PFSK-1 (cell line): ENCODE data around the gene SLC26A2.

Experiments
- FOXP2 ChIP-seq: optimal IDR thresholded peaks from 2 replicates; pipeline ENCODE3; 2011; ENCODE audit warnings: borderline replicate concordance, control low read depth, inconsistent platforms; ENCODE audit not compliant: insufficient read depth; ENCODE audit errors: extremely low read length, extremely low read depth
- POLR2AphosphoS5 ChIP-seq: IDR thresholded peaks from 2 replicates; pipeline ENCODE4 v1.6.1; 2012; ENCODE audit warnings: low read depth, mild to moderate bottlenecking, control low read depth, low read length, moderate library complexity
- REST ChIP-seq, 2 experiments: IDR thresholded peaks; 2 replicates each; pipeline versions ENCODE4 v1.6.1 to v1.8.0; 2011 to 2012; ENCODE audit warnings: low read depth in 2 of 2, low read length in 2 of 2, control low read depth in 1 of 2, inconsistent platforms in 1 of 2, mild to moderate bottlenecking in 1 of 2, moderate library complexity in 1 of 2; ENCODE audit not compliant: insufficient read depth in 1 of 2
- SIN3A ChIP-seq: IDR thresholded peaks from 2 replicates; pipeline ENCODE4 v1.6.1; 2012; ENCODE audit warnings: mild to moderate bottlenecking, low read length, moderate library complexity, borderline replicate concordance; ENCODE audit not compliant: insufficient read depth
- TAF1 ChIP-seq: IDR thresholded peaks from 2 replicates; pipeline ENCODE4 v1.6.1; 2012; ENCODE audit warnings: low read length, control low read depth, borderline replicate concordance; ENCODE audit not compliant: insufficient read depth

The SLC26A2 gene

GRCh38 chr5:149940941-149941644 is 19.5 kb upstream of the SLC26A2 start:
- no peak for TF ChIP-seq SIN3A
- TF ChIP-seq REST (IDR thresholded peaks at IDR 0.05; ENCODE audit: insufficient read depth in 1 of 2, low read depth in 2 of 2, low read length in 2 of 2), result no peak
- TF ChIP-seq POLR2AphosphoS5, result no peak
- no peak for TF ChIP-seq FOXP2
- TF ChIP-seq TAF1, result no peak

- TF ChIP-seq REST (IDR thresholded peaks at IDR 0.05; ENCODE audit: insufficient read depth in 1 of 2, low read depth in 2 of 2, low read length in 2 of 2) (no peak), SIN3A (no peak), POLR2AphosphoS5 (no peak), FOXP2 (no peak), TAF1 (no peak)
These were observed 18.8 kb upstream of the SLC26A2 start for GRCh38 chr5:149941795-149942194.

- TF ChIP-seq REST (IDR thresholded peaks at IDR 0.05; ENCODE audit: insufficient read depth in 1 of 2, low read depth in 2 of 2, low read length in 2 of 2) (no peak), FOXP2 (no peak)
These were observed 18.4 kb upstream of the SLC26A2 start for GRCh38 chr5:149942199-149942598.

GRCh38 chr5:149944666-149945065 is 15.9 kb upstream of the SLC26A2 start, which contains the start of gene PDE6A:
PDE6A (minus strand) TSS chr5:149944793; CDS start chr5:149944673, 120 bp downstream.
- TF ChIP-seq REST (IDR thresholded peaks at IDR 0.05; ENCODE audit: insufficient read depth in 1 of 2, low read depth in 2 of 2, low read length in 2 of 2), result no peak
- TF ChIP-seq POLR2AphosphoS5, result no peak
- no peak for TF ChIP-seq FOXP2
- TF ChIP-seq SIN3A, result no peak

GRCh38 chr5:149946118-149946517 is 14.4 kb upstream of the SLC26A2 start:
- no peak for TF ChIP-seq REST (IDR thresholded peaks at IDR 0.05; ENCODE audit: insufficient read depth in 1 of 2, low read depth in 2 of 2, low read length in 2 of 2)
- TF ChIP-seq POLR2AphosphoS5, result no peak
- TF ChIP-seq SIN3A, result no peak
- TF ChIP-seq TAF1, result no peak
- TF ChIP-seq FOXP2, result no peak
